Measurements from ENCODE around the gene REC114.
A peak's percentile ranks its signal among the peaks of the same experiment; 100 is the strongest.

GRCh38 chr15:73393336-73393735 is 49.6 kb upstream of the REC114 start:
- TF ChIP-seq CTCF (optimal IDR thresholded peaks at IDR 0.05 in 1 of 3, IDR thresholded peaks at IDR 0.05 in 1 of 3, conservative IDR thresholded peaks at IDR 0.05 in 1 of 3; ENCODE audit: extremely low read depth in 1 of 3, insufficient read depth in 2 of 3, low read length in 3 of 3) (no peak), EZH2 (IDR thresholded peaks at IDR 0.05; ENCODE audit: low read length) (peak; percentile 31)
